ENCODE results near the gene ITSN2.

DNA sequence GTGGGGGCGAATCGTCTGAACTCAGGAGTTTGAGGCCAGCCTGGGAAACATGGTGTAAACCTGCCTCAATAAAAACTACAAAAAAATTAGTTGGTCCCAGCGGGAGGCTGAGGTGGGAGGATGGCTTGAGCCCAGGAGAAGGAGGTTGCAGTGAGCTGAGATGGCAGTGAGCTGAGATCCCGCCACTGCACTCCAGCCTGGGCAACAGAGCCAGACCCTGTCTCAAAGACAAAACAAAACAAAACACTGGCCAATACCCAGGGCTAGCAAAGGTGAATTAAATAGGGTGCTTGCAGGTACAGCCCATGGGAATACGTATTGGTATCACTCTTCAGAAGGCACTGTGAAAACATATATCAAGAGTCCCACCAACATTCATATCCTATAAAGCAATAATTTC is 7.0 kb downstream of the ITSN2 start:
- TF ChIP-seq EZH2 (IDR thresholded peaks at IDR 0.05; ENCODE audit: borderline replicate concordance), result no peak
- TF ChIP-seq, protein P1, sequence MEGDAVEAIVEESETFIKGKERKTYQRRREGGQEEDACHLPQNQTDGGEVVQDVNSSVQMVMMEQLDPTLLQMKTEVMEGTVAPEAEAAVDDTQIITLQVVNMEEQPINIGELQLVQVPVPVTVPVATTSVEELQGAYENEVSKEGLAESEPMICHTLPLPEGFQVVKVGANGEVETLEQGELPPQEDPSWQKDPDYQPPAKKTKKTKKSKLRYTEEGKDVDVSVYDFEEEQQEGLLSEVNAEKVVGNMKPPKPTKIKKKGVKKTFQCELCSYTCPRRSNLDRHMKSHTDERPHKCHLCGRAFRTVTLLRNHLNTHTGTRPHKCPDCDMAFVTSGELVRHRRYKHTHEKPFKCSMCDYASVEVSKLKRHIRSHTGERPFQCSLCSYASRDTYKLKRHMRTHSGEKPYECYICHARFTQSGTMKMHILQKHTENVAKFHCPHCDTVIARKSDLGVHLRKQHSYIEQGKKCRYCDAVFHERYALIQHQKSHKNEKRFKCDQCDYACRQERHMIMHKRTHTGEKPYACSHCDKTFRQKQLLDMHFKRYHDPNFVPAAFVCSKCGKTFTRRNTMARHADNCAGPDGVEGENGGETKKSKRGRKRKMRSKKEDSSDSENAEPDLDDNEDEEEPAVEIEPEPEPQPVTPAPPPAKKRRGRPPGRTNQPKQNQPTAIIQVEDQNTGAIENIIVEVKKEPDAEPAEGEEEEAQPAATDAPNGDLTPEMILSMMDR (IDR thresholded peaks at IDR 0.05; ENCODE audit: poor library complexity), result no peak

Data from hepatocyte (in vitro differentiated cells).